Endothelial cell of umbilical vein (primary cell): ENCODE data around the gene EFNB3. TPM values are rescaled to one million over a fixed set of nuclear protein-coding genes. Genes with fewer than 3 reads are reported as not detected.

Experiments
- BruUV-seq: library from RNA; stranded (reverse); fragments of 400-500 nt; replicated peaks from 2 replicates; lab custom pipeline; 2021; lab: Mats Ljungman, UMichigan
- CTCF ChIA-PET: fragments of 300-600, 350-600 bp; sonication (Branson Sonifier 250); formaldehyde crosslinking; loops from one replicate; lab custom pipeline; 2021; ENCODE audit warnings: antibody characterized with exemption, inconsistent platforms; lab: Charles Lee
- POLR2A ChIA-PET: fragments of 300-600, 350-600 bp; sonication (Branson Sonifier 250); formaldehyde crosslinking; loops from one replicate; lab custom pipeline; 2021; ENCODE audit warnings: antibody characterized with exemption, inconsistent platforms; lab: Charles Lee
- DNase-seq: peaks from one replicate; pipeline ENCODE4 v3.0.0-alpha.2; 2011; ENCODE audit warnings: low read depth, low spot score
- FAIRE-seq: peaks from 2 replicates; lab custom pipeline; 2011; peaks lifted over from hg19 to GRCh38; lab: Jason Lieb, UNC
- H2AFZ ChIP-seq: 2 replicates; pipeline ENCODE4 v1.6.0; 2012; ENCODE audit warnings: low read depth, low read length, control low read depth, inconsistent platforms
- H3K27ac ChIP-seq: 2 replicates; pipeline ENCODE4 v1.5.1; 2011; ENCODE audit warnings: low read depth, mild to moderate bottlenecking, control low read depth, low read length, moderate library complexity; ENCODE audit not compliant: insufficient read depth
- H3K27me3 ChIP-seq, 2 experiments: 2 replicates each; pipeline versions ENCODE4 v1.6.0 to v1.6.1; 2011; ENCODE audit warnings: low read length in 2 of 2, mixed read lengths in 1 of 2; ENCODE audit not compliant: control insufficient read depth in 2 of 2, insufficient read depth in 2 of 2
- H3K36me3 ChIP-seq, 2 experiments: 2 replicates in 1 of 2; 3 replicates in 1 of 2; pipeline ENCODE4 v1.5.1; 2011; ENCODE audit warnings: low read length in 2 of 2, mild to moderate bottlenecking in 1 of 2, moderate library complexity in 1 of 2; ENCODE audit not compliant: control insufficient read depth in 2 of 2, insufficient read depth in 2 of 2; ENCODE audit errors: extremely low read depth in 1 of 2
- H3K4me1 ChIP-seq: 3 replicates; pipeline ENCODE4 v1.5.1; 2011; ENCODE audit warnings: mild to moderate bottlenecking, low read length; ENCODE audit not compliant: control insufficient read depth, insufficient read depth; ENCODE audit errors: extremely low read depth
- H3K4me2 ChIP-seq: 2 replicates; pipeline ENCODE4 v1.6.1; 2011; ENCODE audit warnings: low read length, control low read depth, mixed read lengths; ENCODE audit not compliant: insufficient read depth
- H3K4me3 ChIP-seq, 3 experiments: fragments of 200-600 bp in 1 of 3; sonication (generic), shearing (Covaris generic) in 1 of 3; replicated peaks in 1 of 3; 2 replicates each; pipeline ENCODE4 v1.5.1; 2011 to 2016; ENCODE audit warnings: control low read depth in 3 of 3, low read length in 3 of 3, mild to moderate bottlenecking in 2 of 3, inconsistent platforms in 1 of 3, low read depth in 1 of 3, moderate library complexity in 1 of 3; ENCODE audit not compliant: insufficient read depth in 1 of 3
- H3K79me2 ChIP-seq: 2 replicates; pipeline ENCODE4 v1.6.0; 2012; ENCODE audit warnings: low read length, inconsistent platforms; ENCODE audit not compliant: control insufficient read depth, insufficient read depth
- H3K9ac ChIP-seq: replicated peaks from 2 replicates; pipeline ENCODE3; 2011; ENCODE audit warnings: low read length, control low read depth; ENCODE audit not compliant: insufficient read depth; ENCODE audit errors: extremely low read depth
- H3K9me1 ChIP-seq: replicated peaks from 3 replicates; pipeline ENCODE4 v1.6.0; 2011; ENCODE audit warnings: mild to moderate bottlenecking, low read length; ENCODE audit not compliant: control insufficient read depth, insufficient read depth; ENCODE audit errors: extremely low read depth
- H3K9me3 ChIP-seq: replicated peaks from 2 replicates; pipeline ENCODE4 v1.5.1; 2012; ENCODE audit warnings: low read length, inconsistent platforms; ENCODE audit not compliant: control insufficient read depth, insufficient read depth
- H4K20me1 ChIP-seq: replicated peaks from 2 replicates; pipeline ENCODE3; 2011; ENCODE audit warnings: mild to moderate bottlenecking, low read length; ENCODE audit not compliant: control insufficient read depth, insufficient read depth; ENCODE audit errors: extremely low read depth
- EZH2 ChIP-seq: IDR thresholded peaks from 2 replicates; pipeline ENCODE4 v1.6.1; 2012; ENCODE audit warnings: borderline replicate concordance, low read depth, mild to moderate bottlenecking, moderate library complexity, low read length, inconsistent platforms; ENCODE audit not compliant: severe bottlenecking
- JUN ChIP-seq: IDR thresholded peaks from 2 replicates; pipeline ENCODE4 v1.6.1; 2011; ENCODE audit warnings: borderline replicate concordance, low read depth; ENCODE audit not compliant: insufficient read length, insufficient read depth
- MAX ChIP-seq: IDR thresholded peaks from 2 replicates; pipeline ENCODE4 v1.6.1; 2011; ENCODE audit not compliant: insufficient read depth, insufficient read length
- POLR2A ChIP-seq: IDR thresholded peaks from 2 replicates; pipeline ENCODE4 v1.6.1; 2012; ENCODE audit warnings: low read depth, mild to moderate bottlenecking, control low read depth, low read length
- POLR2AphosphoS5 ChIP-seq: IDR thresholded peaks from 2 replicates; pipeline ENCODE4 v1.6.1; 2012; ENCODE audit warnings: low read depth, mild to moderate bottlenecking, control low read depth, low read length, moderate library complexity; ENCODE audit not compliant: insufficient read depth
- dilution Hi-C: fragments of 300-500 bp; cut with MboI; formaldehyde crosslinking; loops from one replicate; pipeline ENCODE4 v1.15.0; 2019; ENCODE audit warnings: low sequenced_read_pairs; ENCODE audit not compliant: extremely low pct_ligation_motif_present
- intact Hi-C: fragments of 100-400 bp; cut with micrococcal nuclease; formaldehyde crosslinking; loops from one replicate; pipeline ENCODE4 v1.10.0; 2022
- polyA plus RNA-seq, 4 experiments: library from polyadenylated mRNA; depleted of rRNA in 3 of 4; stranded (reverse) in 3 of 4; unstranded in 1 of 4; fragments of >200 nt; gene quantifications; 2 replicates each; pipeline versions ENCODE4 v1.2.1 to v1.2.3, GENCODE V29; 2011 to 2012; ENCODE audit warnings: missing spikeins in 1 of 4
- total RNA-seq: library from RNA; stranded (reverse); gene quantifications from 2 replicates; pipeline ENCODE4 v1.2.3, GENCODE V29; 2021

EFNB3 gene
- total and polyA plus RNA-seq, 2 donors (not counting 3 experiments of a cell fraction or from before 2014, with no cell fraction given), result 1.1 to 2.9 TPM

- no peak overlapping the region for H3K27ac ChIP-seq
- dilution Hi-C loops, result no loop called here
- TSS peak; percentile 39 for BruUV-seq
- H3K36me3 ChIP-seq, result peaks cover 0 to 8% of the 10 kb centered on the region in 2 experiments
- H3K4me2 ChIP-seq, result no peak overlapping the region
- ChIA-PET CTCF (interaction anchor here (0.6 to 5.1 kb wide), 2 partner anchors 13 to 657 kb away, joined by 3 to 45 read pairs; partner anchors contain the start of gene DNAH2), POLR2A (interaction anchor here (0.7 kb wide), 1 partner anchor 37 kb away, joined by 4 read pairs; no protein-coding TSS in a partner anchor)
- DNase-seq (no peak), FAIRE-seq (no peak)
- intact Hi-C loops, result no loop called here
- no peak overlapping the region for H3K9ac ChIP-seq
- H3K27me3 ChIP-seq, result peaks cover 33 to 35% of the 10 kb centered on the region in 2 experiments
- H3K4me1 ChIP-seq, result peaks cover 3% of the 10 kb centered on the region
- H4K20me1 ChIP-seq, result no peaks in the 10 kb centered on the region
- H3K79me2 ChIP-seq, result no peaks in the 10 kb centered on the region
- no peak overlapping the region for H2AFZ ChIP-seq
- no peak for TF ChIP-seq EZH2
- no peak for TF ChIP-seq POLR2AphosphoS5
- TF ChIP-seq POLR2A, result no peak
- no peak overlapping the region for H3K4me3 ChIP-seq
- no peaks in the 10 kb centered on the region for H3K9me3 ChIP-seq
- no peaks in the 10 kb centered on the region for H3K9me1 ChIP-seq
Measured at GRCh38 chr17:7702776-7703175, 2.2 kb upstream of the EFNB3 start.

DNA sequence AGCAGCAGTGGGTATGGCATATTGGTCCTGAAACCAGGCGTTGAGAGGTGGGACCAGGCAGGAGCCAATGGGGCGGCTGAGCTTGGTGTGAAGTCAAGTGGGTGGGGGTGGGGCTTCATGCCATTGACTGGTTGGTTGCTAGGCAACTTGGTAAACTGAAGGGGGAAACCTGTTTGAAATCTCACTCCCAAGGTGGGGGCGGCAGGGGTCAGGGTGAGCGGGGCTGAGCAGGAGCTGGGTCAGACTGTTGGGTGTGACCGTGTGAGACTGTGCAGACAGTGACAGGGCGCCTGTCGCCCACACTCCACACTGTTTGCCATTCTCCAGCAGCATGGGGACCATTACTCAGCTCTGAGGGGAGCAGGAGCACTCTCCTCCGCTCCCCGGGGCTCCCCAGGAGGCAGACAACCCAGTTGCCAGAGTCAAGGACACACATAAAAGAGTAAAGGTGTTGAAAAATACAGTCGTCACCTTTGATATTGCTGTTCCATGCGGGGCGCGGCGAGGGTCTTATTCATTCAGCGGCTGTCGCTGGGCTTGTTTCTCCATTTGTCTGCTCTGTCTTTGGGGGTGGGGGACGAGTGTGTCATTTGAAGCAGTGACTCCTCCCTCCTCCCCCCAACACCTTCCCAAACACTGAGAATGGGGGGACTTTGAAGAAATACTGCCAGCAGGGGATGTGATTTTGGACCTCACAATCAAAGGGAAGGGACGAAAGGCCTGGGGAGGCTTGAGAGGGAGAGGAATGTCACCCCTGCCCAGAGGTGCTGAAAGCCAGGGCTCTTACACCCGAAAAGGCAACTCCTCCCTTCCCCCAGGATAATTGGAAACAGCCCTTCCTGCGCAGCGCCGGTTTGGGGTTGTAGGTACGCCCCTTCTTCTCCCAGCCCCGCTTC, 1.2 kb upstream of the EFNB3 start:
- peaks cover 0 to 8% of the 10 kb centered on the region in 2 experiments for H3K36me3 ChIP-seq
- dilution Hi-C loops, result no loop called here
- H3K9me3 ChIP-seq, result no peaks in the 10 kb centered on the region
- H3K27ac ChIP-seq, result no peak overlapping the region
- intact Hi-C loops, result no loop called here
- peak; percentile 22 for DNase-seq
- H4K20me1 ChIP-seq, result no peaks in the 10 kb centered on the region
- peaks cover 3% of the 10 kb centered on the region for H3K4me1 ChIP-seq
- ChIA-PET CTCF (interaction anchor here (0.6 to 5.1 kb wide), 3 partner anchors 12 to 658 kb away, joined by 3 to 45 read pairs (median 3); partner anchors contain the start of gene DNAH2), POLR2A (interaction anchor here (0.7 kb wide), 1 partner anchor 38 kb away, joined by 4 read pairs; no protein-coding TSS in a partner anchor)
- peak; percentile 24 for TF ChIP-seq POLR2AphosphoS5
- no peak for TF ChIP-seq JUN
- no peak for TF ChIP-seq MAX
- no peak overlapping the region for H3K4me3 ChIP-seq
- H3K9ac ChIP-seq, result no peak overlapping the region
- no peak overlapping the region for H3K4me2 ChIP-seq
- no peak for FAIRE-seq
- no peak overlapping the region for H2AFZ ChIP-seq
- BruUV-seq, result no TSS peak
- H3K79me2 ChIP-seq, result no peaks in the 10 kb centered on the region
- H3K9me1 ChIP-seq, result no peaks in the 10 kb centered on the region
- peaks cover 33 to 35% of the 10 kb centered on the region in 2 experiments for H3K27me3 ChIP-seq
